Measurements from ENCODE around the gene UFC1.

DNA sequence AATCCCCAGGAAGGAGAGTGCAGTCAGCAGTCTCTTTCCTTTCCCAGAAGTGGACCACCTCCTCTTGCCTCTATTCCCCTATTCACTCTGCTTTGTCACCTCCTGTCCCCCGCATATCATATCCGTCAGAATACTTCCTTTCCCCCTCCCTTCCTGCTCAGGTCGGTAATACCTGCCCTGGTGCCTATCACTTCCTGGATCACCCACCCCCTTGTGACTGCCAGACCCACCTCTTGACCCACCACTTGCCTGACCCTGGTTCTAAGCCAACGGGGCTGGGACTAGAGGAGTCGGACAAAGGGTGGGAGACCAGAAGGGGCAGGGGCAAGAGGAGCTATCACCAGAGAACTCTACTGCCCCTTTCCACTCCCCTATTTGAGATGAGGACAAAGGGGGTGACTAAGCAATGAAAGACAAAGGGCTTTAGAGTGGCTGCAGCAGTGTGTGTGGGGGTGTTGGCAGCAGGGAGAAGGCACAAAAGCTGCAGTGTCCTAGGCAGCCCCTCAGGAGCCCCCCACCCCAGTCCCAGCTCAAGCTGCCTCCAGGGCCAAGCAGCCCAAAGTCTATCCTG, 46.7 kb downstream of the UFC1 start:
- TF ChIP-seq, protein P1, sequence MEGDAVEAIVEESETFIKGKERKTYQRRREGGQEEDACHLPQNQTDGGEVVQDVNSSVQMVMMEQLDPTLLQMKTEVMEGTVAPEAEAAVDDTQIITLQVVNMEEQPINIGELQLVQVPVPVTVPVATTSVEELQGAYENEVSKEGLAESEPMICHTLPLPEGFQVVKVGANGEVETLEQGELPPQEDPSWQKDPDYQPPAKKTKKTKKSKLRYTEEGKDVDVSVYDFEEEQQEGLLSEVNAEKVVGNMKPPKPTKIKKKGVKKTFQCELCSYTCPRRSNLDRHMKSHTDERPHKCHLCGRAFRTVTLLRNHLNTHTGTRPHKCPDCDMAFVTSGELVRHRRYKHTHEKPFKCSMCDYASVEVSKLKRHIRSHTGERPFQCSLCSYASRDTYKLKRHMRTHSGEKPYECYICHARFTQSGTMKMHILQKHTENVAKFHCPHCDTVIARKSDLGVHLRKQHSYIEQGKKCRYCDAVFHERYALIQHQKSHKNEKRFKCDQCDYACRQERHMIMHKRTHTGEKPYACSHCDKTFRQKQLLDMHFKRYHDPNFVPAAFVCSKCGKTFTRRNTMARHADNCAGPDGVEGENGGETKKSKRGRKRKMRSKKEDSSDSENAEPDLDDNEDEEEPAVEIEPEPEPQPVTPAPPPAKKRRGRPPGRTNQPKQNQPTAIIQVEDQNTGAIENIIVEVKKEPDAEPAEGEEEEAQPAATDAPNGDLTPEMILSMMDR (IDR thresholded peaks at IDR 0.05), result no peak
- TF ChIP-seq POLR2A (IDR thresholded peaks at IDR 0.05), result no peak
